ENCODE results near the gene RAB44.
A peak's percentile ranks its signal among the peaks of the same experiment; 100 is the strongest.

Gene RAB44

DNA sequence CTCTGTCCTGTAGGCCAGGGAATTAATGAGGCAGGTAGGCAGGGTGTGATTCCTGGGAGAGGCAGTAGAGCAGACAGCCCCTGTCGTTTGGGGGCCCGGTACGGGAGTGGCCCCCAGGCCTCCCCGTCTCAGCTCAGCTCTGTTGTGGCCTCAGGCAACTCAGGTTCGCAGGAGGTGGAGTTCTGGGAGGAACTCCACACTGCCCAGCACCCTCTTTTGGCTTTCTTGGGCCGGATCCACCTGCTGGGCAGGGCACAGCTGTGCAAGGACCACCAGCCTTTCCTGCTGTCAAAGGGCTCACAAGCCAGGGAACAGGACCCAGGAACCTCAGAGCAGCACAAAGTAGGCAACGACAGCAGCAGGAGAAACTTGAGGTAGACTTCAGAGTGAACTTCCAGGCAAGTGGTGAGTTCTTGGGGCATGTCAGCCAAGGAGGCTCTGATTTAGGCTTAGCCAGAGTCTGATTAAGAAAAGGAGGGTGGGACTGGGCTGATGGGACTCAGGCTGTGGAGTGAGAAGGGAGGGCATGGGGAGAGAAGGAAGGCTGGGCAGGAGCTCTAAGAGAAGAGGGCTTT lies 36.9 kb downstream of the RAB44 start:
- DNase-seq: no peak

DNA sequence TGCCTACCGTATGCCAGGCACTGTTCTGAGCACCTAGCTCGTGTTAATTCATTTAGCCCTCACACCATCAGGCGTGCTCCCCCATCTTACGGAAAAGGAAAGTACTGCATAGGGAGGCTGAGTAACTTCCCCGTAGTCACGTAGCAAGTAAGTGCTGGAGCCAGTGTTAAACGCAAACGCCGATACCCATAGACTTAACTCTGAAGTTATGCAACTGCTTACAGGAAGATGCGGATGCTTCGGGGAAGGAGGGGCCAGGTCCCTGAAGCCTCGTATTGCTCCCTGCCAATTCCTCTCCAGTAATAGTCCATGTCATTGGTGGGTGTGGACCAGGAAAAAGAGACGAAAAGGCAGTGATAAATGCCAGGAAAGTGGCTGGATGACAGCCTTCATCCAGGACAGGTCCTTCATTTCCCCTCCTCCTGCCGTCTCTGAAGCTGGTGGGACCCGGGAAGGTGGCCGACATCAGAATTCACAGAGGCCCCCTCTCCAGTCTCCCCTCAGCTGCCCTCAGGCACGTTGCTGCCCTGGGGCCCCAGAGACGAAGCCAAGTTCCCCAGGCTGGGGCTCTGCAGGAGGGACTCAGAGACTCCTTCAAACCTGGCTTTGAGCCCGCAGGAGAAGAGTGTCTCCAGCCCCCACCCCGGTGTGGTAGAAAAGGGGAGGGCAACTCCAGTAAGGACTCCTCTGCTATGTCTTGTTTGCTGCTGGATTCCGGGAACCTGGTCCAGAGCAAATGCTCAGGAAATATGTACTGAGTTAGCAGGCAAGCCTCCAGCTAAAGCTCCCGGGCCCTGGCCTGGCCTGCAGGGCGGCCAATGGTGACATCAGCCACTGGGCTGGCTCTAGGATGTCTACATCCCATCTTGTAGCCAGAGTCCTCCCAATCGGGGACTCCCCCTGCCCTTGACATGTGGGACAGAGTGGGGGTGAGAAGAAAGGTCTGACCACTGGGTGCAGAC lies 37.8 kb downstream of the RAB44 start:
- DNase-seq: no peak

DNA sequence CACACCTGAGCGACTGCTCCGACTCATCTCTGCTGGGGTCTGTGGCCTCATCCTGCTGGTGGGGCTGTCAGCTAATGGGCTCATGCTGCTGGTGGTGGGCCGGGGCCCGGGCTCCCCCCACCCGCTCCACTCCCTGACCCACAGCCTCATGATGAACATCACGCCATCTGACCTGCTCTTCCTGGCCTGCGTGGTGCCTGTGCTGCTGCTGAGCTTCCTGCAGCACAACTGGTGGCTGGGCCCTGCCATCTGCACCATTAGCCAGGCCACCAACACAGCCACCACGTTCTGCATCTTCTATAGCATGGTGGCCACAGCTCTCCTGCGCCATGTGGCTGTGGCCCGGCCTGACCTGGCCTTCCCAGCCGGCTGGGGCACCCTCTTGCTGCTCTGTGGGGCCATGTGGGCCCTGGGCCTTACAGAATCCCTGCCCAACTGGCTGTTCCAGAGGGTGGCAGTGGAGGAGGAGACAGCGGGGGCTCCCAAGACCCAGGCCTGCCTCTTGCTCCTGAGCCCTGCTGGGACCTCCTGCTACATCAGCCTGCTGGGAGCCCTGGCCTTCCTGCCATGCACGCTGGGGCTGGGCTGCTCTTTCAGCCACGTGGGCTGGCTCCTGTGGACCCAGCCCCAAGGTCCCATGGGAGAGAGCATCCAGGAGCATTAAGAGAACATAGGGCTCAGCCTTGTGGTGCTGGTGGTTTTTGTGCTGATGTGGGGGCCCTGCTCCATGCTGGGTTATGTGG lies 39.6 kb downstream of the RAB44 start:
- DNase-seq: no peak

DNA sequence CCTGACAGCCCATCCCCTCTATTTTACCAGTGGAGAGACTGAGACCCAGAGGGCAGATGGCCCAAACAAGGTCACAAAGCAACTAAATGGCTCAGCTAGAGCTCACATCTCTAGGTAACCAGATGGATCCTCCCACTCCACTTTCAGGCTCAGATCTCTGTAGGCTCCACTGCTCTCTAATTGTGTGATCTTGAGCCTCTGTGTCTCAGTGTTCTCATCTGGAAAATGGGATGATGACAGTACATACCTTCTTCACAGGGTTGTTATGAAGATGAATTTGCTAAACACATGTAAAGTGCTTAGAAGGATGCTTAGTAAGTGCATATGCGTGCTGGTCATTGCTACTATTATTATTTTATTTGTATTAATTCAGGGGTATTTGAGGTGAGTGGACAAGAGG lies 40.5 kb downstream of the RAB44 start:
- no peak for DNase-seq

DNA sequence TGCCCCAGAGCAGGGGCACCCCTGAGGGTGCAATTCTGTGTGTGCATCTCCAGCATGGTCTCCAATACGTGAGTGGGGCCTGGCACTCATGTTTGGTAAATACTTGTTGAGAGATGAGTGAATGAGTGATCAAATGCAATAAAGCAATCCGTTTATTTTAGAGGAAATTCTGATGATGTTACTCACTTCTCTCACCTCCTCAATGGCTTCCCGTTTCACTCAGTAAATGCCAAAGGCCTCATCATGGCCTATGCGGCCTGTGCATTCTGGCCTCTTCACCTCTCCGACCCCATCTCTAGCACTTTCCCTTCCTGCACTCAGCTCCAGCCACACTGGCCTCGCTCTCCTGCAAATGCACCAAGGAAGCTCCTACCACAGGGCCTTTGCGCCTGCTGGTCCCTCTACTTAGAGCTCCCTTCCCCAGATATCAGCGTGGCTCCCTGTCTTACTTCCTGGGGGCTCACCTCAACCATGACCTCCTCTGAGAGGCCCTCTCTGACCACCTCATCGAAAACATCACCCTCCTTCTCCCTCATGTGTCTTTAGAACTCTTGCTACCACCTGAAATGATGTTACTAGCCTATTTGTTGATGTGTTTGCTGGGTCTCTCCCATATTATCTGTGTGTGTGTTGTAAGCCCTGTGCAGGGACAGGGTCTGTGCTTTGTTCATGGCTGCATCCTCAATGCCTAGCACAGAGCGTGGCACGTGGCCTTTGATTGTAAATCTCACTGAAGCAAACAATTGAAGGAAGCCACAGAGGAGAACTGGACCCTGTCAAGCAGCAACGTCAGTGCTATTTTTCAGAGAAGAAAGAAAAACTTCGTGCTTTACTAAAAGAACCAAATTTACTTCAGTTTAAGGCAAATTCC lies 42.6 kb downstream of the RAB44 start:
- no peak for DNase-seq

DNA sequence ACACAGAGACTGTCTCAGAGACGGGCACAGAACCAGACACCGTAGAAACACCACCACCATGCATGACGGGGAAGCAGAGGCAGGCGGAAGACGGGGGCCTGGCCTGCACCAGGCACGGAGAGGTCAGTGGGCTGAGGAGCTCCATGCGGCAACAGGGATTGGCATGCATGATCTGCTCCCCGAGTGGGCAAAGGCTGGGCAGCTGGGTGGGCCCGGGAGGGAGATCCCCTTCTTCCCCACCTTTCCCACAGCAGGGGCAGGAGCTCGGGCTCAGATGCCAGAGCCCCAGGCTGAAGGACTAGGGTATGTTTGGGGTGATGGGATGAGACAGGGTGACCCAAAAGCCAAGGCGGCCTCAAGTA lies 43.2 kb downstream of the RAB44 start:
- DNase-seq: no peak

DNA sequence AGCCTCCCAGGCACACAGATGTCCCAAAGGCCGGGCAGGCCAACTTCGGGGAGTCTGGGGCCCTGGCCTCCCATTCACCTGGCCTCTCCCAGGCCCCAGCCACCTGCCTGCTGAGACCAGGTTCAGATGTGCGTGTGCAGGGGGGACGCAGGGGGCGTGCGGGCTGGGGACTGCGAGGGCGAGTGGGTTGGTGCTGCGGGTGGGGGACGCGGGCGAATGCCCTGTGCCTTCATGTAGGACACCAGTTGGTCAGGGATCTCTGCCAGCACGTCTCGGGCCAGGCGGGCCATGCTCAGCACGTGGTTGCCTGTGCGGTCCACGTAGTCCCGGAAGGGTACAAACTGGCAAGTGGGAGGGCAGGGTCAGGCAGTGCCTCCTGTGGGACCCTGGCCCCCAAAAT lies 44.5 kb downstream of the RAB44 start:
- no peak for DNase-seq

DNA sequence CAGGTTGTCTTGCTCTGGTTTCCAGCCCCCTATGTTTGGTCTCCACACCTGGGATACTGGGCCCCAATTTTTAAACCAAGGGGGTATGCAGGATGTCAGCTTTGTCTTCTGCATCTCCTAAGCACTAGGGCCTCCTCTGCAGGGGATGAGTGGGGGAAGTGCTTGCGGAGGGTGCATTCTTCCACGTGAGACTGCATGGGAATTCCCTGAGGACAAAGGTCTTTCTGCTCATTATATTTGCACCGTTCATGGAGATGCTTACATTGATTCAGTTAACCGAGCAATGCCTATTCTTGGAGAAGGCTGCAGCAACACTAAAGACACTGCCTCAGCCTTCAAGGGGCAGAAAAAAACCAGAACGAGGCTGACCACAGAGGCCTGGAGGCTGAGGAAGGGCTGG lies 45.4 kb downstream of the RAB44 start:
- DNase-seq: no peak

DNA sequence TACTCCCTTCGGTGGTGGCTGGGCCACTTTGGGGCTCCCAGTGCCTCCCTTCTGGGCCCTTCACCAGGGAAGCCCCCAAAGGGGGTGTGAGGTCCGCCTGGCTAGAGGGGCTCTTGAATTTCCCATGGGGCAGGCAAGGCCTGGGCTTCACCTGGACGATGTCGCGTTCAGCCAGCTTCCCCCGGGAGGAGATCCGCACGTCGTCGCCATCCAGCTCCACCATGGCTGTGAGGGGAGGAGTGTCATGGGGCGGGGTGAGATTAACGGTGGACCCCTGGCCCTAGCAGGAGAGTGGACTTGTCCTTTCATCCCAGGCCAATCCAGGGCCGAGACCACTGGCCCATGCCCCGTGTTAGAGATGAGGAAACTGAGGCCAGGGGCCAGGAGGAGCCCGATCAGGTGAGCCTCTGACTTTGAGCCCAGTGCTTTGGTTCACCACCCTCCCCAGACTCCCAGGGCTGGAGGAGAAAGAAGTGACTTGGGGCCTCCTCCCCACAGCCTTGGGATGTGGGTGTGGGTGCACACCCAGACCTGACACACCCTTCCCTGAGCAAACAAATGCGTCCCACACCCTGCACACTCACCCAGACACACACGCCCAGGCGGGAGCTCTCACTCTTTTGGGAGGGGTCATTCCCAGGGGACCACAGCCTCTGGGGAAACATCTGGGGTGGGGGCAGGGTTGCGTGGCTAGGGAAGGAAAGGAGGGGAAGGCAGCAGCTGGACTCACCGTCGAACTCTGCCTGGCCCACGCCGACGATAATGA lies 46.1 kb downstream of the RAB44 start:
- no peak for DNase-seq

DNA sequence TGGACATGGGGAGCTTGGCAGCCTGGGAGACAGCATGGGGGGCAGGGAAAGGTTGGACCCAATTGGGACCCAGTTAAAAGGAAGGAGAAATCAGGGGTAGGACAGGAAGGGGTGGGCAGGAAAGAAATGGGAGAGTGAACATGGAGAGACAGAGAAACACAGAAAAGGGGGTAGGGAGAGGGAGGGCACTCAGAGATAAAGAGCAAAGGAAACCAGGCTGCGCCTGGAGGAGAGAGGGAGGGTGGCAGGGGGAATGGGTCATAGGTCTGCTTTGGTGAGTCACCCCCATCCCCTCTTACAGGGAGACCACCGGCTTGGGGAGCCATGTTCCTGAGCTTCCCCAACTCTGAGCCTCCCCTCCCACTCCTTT lies 46.7 kb downstream of the RAB44 start:
- DNase-seq: no peak

DNA sequence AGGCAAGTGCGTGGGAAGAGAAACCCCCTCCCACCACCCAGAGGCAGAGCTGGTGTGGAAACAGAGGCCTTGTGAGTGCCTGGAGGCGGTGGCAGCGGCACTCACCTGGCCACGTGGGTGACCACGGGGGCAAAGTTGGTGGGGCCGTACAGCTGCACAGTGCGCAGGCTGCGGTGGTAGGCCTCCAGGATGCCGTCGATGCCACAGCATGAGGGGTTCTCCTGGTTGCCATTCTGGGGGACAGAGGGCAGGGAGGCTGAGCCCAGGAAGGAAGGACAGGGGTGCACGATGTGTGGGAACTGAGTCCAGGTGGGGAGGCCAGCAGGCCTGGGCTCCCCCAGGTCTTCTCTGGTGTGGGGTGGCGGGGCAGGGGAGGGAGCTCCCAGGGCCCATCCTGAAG lies 47.7 kb downstream of the RAB44 start:
- DNase-seq: no peak

DNA sequence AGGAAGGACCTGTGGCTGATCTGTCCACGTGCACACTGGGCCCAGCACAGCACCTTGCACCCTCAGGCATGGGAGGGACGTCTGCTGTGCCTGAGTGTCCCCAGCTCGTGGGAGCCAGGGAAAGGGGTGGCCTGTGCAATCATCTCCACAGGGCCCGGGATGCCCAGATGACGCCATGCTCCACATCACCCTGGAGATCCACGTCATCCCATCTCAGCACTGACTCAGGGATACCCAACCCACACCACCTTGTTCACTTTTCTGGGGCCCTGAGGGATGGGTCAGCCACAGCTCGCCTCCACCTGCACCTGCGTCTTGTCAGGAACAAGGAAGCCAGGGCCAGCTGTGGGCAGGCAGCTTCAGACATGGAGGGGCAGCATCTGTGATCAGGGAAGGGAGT lies 48.2 kb downstream of the RAB44 start:
- no peak for DNase-seq

DNA sequence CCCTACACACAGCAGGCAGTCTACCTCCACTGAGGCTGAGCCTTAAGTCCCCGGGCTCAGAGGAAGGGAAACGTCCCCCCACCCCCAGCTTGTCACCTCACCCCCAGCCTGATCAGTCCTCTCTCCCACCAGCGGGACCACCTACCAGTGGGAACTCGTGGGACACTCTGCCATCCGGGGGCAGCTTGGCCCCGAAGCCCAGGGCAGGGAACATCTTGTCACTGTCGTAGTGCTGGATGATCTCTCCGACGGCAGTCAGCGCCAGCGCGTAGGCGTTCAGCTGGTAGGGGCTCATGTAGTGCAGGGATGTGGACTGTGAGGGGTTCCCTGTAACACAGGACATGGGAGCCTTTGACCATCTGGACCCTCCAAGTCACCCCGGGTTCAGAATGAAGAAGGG lies 48.6 kb downstream of the RAB44 start:
- no peak for DNase-seq

DNA sequence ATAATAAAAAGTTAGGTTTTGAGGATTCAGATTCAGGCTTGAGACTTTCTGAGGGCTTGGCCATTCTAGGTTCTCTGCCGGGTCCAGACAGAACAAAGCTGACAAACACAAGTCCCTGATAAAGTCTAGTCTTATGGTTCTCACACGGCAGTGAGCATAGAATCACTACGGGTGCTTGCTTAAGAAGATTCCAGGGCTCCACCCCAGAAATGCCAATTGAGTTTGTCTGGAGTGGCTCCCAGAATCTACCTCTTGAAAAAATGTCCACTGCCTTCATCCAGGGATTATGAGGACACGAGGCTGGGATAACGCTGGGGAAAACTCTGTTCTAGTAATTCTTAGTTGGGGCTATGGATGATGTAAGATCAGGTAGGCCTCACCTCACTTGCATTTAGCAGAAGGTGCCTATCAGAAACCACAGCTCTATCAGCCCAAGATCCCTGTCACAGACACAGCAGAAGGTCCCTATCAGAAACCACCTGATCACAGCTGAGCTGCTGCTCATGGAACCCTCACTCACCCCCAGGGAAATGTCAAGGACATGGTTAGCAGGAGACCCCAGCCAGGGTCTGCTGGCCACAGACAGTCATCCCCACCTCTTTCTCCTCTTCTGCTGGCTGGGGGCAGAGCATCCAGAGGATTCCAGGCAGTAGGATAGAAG lies 52.3 kb downstream of the RAB44 start:
- DNase-seq: no peak

DNA sequence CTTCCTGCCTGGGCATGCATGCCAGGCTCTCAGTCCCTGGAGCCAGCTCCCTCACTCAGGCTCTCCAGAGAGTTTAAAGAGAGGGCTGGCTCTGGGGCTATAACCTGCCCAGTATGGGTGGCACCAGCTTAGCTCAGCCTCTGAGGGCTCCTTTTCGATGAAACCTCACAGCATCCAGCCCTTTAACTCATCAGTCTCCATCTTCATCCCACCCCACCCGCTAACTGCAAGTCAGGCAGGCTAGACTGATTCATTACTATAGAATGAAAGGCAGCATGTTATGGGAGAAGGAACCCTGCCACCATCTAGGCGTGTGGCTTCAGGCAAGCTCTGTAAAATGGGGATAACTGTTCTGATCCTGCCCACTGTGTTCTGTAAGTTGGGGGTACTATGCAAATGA lies 53.5 kb downstream of the RAB44 start:
- DNase-seq: no peak

DNA sequence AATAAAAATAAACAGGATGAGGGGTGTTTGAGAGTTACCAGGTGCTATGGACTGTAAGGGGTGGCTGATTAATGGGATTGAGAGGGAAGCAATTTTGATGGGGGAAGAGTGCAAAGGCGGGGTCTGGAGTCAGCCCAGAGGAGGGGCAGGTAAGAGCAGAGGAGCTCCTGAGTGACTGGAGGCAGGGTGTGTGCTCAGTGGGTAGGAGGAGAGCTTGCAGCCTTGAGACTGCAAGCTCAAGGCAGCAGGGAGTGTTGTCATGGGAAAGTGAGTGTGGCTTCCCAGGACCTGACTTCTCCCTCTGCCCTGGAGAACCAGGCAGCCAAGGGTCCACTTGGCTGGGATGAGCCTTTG lies 54.2 kb downstream of the RAB44 start:
- DNase-seq: no peak

DNA sequence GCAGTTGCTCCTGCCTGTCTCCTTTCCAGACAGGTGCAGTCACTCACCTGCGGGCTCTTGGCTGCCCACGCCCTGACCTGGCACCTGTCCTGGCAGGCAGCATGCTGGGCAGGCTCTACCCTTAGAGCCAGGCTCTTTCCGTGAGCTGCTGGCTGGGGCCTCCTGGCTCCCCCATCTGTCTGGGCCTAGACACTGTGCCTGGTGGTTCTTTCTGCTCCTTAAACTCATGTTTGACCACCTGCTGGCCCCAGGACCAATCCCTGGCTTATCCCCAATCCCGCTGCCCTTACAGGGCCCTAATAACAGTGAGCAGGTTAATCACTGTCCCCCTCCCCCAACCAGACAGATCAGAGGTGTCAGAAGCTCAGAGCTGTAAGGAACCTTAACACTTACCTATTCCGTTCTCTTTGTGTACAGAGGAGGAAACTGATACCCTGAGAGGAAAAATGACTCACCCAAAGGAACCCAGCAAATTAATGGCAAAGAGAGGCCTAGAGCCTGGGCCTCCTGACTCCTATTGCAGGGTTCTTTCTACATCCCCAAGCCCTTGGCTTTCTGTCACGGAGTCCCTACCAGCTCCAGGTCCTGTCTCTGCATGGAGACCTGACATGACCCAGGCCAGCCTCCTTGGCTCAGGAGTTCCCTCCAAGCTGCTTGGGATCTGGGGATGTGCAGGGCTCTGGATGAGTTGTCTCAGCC lies 54.7 kb downstream of the RAB44 start:
- DNase-seq: peak; percentile 80

DNA sequence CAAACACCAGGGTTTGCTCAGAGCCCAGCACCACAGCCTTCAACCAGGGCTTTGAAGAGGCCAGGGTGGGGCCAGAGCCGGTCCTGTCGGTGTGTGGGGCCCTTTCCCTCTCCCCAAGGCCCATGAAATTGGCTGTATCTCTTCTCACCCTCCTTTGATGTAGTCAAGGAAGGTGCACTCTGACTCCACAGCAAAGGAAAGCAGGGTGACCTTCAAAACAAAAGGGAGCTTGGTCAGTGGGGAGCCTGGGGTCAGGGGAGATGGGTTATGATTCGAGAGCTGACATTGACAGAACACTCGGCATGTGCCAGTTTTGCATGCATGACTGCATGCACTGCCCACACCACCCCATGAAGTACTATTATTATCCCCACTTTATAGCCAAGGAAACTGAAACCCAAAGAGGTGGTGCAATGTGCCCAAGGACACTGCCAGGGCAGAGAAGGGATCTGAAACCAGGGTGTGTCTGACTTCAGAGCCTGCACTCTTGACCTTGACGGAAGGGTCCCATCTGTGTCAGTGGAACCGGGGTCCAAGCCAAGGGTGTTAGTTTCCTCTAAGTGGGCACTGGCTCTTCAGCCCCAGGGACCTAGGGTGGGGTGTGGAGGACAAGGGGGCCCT lies 55.4 kb downstream of the RAB44 start:
- no peak for DNase-seq

DNA sequence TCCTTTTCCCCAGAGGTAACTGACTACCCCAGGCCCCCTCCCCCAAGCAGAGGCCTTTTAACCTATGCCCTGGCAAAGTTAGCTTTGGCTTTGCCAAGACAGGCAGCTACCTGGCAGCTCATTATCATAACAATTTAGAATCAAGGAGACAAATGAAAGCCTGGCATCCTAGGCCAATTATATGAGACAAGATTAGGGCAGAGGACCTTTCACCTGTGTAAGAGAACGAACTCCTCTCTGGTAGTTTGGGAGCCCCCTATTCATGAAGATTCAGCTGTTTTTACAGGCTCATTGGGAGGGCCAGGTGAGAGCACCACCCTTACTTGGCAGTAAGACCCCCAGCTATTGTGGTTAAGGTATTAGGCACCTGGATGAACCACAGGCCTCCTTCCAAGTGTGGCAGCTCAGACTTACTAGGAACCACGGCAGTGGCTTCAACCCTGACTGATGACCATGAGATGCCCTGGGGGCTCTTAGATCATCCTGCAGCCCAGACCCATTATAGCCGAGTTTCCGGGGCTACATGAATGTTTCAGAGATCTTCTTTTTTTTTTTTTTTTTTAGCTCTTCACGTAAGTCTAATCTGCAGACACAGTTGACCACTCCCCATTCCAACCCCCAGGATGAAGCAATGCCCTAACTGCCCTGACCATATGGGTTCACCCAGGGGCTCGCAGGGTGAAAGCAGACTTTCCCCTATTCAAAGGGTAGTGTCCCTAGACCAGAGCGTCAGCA lies 56.2 kb downstream of the RAB44 start:
- DNase-seq: no peak
